Measurements from ENCODE around the gene UACA.
"Not testable (repeated sequence)": the region's sequence is repeated elsewhere in the genome, so short reads cannot be mapped to it uniquely, and the experiment has no call there.

The UACA gene

DNA sequence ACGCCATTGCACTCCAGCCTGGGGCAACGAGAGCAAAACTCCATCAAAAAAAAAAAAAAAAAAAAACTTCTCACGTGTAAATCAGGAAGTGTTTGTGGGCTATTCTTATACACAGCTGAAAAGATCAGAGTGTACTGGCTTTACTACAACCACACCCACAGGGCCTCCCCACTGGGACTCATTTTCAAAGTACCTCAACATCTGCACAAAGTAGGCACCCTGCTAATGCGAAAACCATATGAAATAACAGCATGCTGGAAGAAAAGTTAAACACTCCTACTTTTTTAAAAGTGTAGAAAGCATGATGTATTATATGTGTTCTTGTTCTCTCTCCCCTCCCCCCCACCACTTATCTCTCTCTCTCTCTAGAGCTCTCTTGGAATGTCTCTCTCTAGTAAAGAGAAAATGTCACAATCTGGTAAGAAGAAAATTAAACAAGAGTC is 11.1 kb downstream of the UACA start:
- no peak for DNase-seq (ENCODE audit: low spot score)

DNA sequence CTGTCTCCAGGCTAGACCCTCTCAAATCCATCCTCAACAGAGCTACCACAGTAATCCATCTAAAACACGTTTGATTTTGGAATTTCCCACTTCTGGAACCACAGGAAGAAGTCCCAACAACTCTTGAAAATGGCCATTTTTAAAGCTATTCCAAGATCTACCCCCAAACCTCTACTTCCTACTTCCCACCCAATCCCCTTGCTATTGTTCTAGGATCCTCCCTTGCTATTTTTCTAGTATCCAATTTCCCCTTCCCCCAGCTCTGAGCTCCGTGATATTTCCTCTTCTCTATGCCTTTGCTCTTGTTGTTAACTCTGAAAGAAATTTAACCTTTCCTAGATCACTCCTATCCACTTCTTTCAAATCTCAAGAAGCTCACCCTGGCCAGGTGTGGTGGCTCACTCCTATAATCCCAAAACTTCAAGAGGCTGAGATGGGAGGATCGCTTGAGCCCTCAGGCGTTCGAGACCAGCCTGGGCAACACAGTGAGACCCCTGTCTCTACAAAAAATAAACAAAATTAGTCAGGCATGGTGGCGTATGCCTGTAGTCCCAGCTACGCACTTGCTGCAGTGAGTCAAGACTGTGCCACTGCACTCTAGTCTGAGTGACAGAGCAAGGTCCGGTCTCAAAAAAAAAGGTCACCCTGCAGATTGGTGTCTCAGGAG is 13.0 kb downstream of the UACA start:
- DNase-seq (ENCODE audit: low spot score) = no peak

DNA sequence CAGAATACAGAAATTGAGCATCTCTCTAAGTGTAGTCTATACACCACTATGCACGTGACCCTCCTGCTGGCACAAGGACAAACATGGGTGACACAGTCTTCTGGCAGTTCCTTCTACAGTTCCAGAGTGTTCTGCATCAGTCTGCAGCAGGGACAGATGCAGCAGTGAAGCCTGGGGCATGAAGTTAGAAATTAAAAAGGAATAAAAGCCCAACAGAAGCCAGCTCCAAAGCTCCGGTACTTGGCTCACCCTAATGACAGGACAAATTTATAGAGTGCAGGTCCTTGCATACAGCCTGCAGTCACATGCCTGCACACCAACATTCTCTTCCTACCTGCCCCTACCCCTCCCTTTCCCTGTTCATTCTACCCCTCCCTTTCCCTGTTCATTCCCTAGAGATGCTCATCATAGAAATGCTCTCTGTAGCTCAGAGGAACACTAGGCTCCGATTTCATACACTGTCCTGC is 15.0 kb downstream of the UACA start:
- no peak for DNase-seq (ENCODE audit: low spot score)

DNA sequence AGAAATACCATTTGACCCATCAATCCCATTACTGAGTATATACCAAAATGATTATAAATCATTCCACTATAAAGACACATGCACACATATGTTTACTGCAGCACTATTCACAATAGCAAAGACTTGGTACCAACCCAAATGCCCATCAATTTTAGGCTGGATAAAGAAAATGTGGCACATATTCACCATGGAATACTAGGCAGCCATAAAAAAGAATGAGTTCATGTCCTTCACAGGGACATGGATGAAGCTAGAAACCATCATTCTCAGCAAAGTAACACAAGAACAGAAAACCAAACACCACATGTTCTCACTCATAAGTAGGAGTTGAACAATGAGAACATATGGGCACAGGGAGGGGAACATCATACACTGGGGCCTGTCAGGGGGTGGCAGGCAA is 16.8 kb downstream of the UACA start:
- not testable (repeated sequence) for DNase-seq (ENCODE audit: low spot score)

DNA sequence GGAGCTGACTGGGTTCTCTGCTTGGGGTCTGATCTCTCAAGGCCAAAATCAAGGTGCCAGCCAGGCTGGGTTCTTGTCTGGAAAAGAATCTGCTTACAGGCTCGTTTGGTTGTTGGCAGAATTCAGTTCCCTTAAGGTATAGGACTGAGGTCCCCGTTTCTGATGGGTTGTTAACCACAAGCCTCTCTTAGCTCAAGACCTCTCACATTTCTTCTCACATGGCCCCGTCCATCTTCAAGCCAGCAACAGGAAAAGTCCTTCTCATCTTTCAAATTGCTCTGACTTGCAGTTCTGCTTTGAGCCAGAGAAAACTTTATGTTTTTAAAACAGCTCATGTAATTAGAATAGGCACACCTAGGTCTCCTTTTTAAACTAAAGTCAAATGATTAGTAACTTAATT is 20.4 kb downstream of the UACA start:
- no peak for DNase-seq (ENCODE audit: low spot score)

DNA sequence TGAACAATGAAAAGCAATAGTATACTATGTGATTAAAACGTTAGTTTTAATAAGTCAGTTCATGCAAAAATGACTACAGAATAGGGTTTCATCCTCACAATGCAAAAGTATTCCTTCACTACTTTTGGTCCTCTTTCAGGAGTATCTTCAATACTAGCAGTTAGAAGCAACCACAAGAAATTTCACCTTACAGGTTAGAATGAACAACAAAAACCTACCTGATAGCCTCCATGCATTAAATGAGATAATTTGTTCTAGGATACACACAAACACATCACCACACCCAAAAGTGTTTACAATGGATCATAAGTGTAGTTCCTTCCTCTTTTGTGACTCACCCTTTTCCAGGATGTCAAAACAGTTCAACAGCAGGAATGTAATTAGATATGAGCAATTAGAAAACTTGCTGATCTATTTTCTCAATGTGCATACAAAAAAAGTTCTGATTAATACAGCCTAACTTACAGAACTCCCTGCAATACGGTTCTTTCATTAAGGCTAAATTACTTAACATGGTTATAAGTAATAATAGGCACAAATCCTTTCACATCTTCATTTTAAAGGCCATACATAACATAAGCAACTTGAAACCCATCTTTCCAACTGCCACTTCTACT is 21.6 kb downstream of the UACA start:
- no peak for DNase-seq (ENCODE audit: low spot score)

DNA sequence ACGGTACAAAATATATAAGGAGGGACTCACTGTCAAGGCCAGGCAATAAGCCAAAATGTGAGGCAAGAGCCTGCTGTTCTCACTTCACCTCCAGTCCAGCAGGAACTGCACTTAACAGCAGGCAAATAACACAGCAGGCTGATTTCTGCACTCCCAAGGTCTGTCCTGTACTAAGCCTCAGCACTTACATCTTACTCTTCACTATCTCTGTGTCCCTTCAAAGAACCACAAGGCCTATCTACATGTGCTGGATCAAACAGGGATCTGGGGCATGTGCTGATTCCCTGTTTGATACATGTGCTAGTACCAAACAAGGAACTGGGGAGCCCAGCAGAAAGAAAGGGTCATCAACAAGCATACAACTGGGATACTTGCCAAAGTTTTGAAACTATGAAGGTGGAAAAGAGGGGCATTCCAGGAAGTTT is 22.2 kb downstream of the UACA start:
- DNase-seq (ENCODE audit: low spot score) = no peak

DNA sequence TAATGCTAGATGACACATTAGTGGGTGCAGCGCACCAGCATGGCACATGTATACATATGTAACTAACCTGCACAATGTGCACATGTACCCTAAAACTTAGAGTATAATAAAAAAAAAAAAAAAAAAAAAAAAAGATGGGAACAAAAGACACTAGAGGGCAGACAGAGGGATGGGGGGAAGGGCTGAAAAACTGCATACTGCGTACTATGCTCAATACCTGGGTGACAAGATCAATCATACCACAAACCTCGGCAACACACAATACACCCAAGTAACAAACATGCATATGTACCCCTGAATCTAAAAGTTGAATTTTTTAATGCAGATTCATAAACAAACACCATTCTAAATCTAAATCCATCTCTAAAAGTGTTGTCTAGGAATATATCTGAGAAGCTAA is 28.3 kb downstream of the UACA start:
- not testable (repeated sequence) for DNase-seq (ENCODE audit: low spot score)

DNA sequence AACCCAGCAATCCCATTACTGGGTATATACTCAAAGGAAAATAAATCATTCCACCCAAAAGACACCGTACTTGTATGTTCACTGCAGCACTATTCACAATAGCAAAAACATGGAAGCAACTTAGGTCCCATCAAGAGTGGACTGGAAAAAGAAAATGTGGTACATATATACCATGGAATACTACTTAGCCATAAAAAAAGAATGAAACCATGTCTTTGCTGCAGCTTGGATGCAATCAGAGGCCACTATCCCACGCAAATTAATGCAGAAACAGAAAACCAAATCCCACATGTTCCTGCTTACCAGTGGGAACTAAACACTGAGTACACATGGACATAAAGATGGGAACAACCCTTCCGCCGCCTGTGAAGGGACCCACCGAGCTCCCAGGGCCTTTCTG is 34.2 kb downstream of the UACA start:
- DNase-seq (ENCODE audit: low spot score) = no peak

DNA sequence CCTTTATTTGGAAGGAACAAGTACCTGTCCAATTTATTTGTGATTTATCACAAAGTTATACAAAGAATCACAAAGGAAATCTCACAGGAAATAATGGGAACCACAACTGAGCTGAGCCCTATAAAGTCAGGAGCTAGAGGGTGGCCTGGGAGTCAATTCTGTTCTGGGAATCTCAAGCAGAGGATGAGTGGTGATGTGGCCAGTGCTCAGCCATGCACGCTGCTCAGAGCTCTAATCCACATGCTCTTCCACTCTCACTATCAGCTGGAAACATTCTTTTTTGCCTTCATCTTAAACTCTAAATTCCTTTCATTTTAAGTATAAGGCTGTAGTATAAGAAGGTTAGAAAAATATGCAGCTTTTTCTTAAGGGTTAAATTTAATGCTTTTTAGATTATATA is 36.6 kb downstream of the UACA start:
- no peak for DNase-seq (ENCODE audit: low spot score)

DNA sequence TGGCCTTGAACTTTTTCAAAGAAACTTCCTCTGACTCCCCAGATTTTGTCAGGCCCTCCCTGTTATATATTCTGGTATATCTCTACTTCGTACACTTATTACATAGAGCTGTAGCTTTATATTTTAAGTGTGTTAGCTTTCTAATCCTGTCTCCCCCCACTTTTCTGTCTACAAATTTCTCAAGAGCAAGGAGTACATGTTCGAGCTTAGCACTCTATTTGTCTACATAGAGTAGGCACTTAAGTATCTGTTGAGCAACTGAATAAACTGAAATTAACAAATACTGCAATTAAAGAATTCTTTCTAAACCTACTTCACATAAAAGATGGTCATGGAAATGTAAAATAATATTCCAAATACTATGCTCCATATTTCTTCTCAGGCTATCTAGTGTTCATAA is 39.4 kb downstream of the UACA start:
- no peak for DNase-seq (ENCODE audit: low spot score)

DNA sequence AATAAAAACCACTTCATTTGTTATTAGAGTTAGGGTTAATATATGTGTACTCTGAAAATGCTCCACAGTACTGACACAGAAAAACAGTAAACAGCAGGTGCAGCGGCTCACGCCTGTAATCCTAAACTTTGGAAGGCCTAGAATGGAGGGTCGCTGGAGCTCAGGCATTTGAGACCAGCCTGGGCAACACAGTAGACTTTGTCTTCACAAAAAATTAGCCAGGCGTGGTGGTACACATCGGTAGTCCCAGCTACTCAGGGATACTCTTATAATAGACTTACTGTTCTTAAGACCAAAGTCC is 40.3 kb downstream of the UACA start:
- no peak for DNase-seq (ENCODE audit: low spot score)

DNA sequence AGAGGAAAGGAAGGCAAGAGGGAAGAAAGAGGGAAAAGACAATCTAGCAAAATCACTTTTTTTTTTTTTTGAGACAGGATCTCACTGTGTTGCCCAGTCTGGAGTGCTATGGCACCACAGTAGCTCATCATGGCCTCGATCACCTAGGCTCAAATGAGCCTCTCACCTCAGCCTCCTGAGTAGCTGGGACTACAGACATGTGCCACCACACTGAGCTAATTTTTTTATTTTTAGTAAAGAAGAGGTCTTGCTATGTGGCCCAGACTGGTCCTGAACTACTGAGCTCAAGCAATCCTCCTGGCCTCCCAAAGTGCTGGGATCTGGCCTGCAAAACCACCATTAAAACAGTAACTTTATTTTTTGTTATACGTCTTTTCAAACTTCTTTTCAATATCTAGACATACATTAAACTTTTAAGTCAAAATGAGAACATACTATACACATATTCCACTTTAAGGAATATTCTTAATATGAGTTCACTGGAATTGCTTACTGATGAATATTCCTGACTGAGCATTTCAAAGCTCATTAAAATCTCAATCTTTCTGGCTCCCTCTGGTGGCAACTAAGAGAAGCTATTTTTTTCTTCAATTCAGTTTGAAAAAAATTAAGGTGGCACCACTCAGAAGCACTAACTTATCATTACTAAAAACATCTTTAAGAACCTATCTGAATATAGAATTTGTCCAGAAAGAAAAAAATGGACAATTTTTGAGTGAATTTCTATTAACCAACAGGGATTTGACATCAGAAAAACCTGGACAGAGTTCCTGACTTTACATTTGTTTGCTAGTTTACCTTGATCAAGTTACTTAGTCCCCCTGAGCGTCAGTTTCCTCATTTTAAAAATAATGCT is 40.9 kb downstream of the UACA start:
- DNase-seq (ENCODE audit: low spot score) = peak; percentile 34

DNA sequence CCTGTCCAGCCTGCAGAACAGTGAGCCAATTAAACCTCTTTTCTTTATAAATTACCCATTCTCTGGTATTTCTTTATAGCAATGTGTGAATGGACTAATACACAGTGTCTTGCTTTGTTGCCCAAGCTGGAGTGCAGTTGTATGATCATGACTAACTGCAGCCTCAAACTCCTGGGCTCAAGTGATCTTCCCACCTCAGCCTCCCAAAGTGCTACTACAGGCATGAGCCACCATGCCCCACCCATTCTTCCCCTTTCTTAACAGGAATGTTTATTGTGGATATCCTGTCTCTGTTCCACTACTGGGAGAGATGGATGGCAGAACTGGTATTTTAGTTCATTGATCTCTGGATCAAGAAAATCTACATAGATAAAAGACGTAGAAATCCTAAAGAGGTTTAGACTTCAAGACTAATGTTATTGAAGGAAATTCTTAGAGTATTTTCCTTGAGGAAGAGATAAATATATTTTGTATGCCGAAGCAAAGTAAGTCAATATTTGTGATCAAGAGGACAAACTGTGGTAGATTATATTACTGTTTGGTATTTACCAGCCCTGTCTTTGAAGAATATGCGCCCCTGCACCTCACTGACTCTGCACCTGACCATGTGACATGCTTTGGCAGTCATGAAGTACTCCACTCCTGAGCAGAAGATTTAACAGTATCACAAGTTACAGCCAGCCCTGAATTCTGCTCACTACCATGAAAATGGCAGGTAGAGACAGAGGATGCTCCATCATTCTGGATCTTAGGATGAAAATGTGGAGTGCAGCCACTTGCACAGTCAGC is 42.9 kb downstream of the UACA start:
- DNase-seq (ENCODE audit: low spot score) = no peak

DNA sequence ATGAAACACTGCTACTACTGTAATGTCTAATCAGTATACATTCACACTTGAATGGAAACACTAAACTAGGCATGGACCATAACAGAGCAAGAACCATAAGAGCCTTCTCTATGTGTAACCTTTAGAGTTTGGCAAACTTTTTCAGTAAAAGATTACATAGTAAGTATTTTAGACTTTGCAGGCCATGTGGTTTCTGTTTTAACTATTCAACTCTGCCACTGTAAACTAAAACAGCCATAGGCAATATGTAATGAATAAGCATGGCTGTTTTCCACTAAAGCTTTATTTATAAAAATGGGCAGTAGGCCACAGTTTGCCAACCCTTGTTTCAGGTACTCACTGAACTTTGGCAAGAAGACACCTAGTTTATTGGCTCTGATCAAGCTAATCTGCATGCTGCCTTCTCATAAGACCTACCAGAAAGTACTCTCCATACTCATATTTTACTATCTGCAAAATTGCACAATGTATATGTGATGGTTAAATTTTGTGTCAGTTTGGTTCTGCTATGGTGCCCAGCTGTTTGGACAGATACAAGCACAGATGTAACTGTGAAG is 46.0 kb downstream of the UACA start:
- DNase-seq (ENCODE audit: low spot score) = no peak

DNA sequence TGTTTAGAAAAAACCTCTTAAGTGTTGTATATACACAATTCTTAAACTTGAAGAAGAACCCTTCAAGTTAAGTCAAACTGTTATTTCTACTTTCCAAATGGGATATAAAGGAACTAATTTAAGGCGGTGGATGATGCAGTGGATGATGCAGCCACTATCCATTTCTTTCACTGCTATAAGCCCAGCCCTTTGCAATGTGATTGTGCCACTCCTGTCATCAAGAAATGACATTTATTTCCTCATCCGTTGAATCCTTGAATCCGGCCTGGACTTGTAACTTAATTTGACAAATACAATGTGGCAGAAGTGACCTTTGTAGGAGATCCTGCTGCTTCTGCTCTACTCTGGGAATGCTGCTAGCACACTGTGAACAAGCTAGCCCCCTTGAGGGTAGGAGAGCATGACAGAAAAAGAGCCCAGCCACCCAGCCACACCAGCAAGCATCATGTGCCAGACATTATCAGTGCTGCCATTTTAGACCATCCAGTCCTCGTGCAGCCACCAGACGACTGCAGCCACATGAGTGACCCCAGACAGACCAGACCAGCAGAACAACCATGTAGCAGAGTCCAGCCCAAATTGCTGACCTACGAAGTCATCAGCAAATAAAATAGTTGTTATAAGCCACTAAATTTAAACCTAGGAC is 47.4 kb downstream of the UACA start:
- no peak for DNase-seq (ENCODE audit: low spot score)

DNA sequence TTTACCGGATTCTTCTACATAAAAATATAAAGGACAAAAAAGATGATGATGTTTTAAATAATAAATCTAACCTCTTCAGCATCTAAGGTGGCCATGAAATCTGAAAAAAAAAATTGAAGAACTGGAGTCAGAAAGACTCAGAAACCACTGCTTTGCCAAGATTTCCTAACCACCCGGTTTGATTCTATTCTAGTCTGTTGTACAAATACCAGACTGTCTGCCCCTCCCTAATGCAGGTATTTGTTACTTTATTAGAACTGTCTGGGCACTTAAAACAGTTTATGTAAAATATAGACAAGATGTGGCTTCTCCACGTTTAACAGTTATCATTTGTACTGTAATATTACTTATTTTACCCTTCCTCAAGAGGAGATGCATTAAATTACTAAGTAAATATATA is 48.8 kb downstream of the UACA start:
- DNase-seq (ENCODE audit: low spot score) = no peak

DNA sequence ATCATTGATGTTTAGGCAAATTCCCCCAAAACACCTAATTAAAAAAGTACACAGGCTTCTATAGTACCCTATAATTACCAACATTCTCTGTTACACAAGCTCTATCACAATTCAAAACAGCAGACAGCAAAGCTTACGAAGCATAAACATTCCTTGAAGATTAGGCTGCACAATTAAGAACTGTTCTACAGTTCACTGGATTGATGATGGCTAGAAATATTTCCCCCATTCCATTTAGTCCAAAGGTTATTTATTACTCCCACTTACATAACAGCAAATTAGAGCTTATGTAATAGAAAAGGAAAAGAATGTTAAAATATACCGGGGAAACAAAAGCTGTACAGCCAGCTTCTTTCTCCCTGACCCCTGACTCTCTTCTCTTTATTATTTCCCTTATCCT is 49.3 kb downstream of the UACA start:
- no peak for DNase-seq (ENCODE audit: low spot score)

DNA sequence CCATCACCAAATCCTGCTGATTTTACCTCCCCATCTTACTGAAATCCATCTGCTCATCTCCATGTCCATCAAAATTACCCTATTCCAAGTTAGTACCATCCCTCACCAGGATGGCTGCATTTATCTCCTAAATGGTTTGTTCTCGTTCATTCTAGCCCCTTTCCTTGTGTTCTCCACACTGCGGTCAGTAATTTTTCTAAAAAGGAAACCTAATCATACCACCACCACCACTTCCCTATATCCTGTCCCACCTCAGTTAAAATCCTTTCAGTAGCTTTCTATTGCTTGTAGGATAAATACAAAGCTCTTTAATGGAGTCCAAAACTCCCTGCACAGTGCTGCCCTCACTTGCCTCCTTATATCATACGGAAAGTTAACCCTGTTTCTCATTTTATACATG is 51.1 kb downstream of the UACA start:
- no peak for DNase-seq (ENCODE audit: low spot score)

DNA sequence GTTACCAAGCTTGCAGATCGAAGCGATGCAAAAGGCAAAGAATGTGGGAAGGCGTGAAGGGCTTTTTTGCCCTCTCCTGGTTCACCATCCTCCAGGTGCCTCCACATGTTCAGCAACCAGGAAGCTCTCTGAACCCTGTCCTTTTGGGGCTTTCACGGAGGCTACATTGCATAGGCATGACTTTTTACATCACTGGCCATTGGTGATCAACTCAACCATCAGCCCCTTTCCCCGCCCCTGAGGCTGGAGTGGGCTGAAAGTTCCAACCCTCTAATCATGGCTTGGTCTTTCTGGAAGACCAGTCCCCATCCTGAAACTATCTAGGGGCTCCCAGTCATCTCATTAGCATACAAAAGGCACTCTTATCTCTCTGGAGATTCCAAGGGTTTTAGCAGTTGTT is 52.6 kb downstream of the UACA start:
- DNase-seq (ENCODE audit: low spot score) = no peak

DNA sequence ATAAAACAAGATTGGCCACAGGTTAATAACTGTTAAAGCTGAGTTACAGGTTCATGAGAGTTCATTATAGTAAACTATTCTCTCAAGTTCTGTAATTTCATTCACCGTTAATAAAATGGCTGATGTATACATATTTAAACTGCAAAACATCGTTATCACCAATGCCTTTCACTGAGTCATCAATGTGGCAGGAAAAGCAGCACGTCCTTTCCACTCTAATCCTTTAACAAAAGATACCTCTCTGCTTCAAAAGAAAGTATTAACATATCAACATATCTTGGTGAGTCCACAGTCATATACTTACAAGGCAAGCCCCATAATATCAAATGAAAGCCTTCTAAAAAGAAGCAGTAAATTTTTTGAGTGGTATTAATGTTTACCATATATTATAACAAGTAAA is 54.5 kb downstream of the UACA start:
- DNase-seq (ENCODE audit: low spot score) = no peak
